Activated CD4-positive, alpha-beta T cell treated with anti-CD3 and anti-CD28 coated beads for 36 hours (primary cell): ENCODE results near the gene TBC1D10A. TPM values are rescaled to one million over a fixed set of nuclear protein-coding genes. Genes with fewer than 3 reads are reported as not detected.

ENCODE experiments used
- ATAC-seq: fragments of 200-7000 bp; cut with Tn5 transposase; one replicate; pipeline ENCODE4 v1.10.0; 2021; ENCODE audit warnings: mild to moderate bottlenecking, moderate library complexity
- CTCF ChIA-PET: fragments of 350-600 bp; sonication (Branson Sonifier 250); formaldehyde crosslinking; loops from one replicate; lab custom pipeline; 2021; ENCODE audit warnings: antibody characterized with exemption; lab: Charles Lee
- POLR2A ChIA-PET: fragments of 350-600 bp; sonication (Branson Sonifier 250); formaldehyde crosslinking; loops from one replicate; lab custom pipeline; 2021; ENCODE audit warnings: antibody characterized with exemption, inconsistent platforms; lab: Charles Lee
- DNase-seq: peaks from one replicate; pipeline ENCODE4 v3.0.0-alpha.2; 2020
- H3K27ac Mint-ChIP-seq: one replicate; pipeline ENCODE4 v1.8.0; 2021; ENCODE audit warnings: mixed read lengths
- H3K27me3 Mint-ChIP-seq: one replicate; pipeline ENCODE4 v1.8.0; 2021; ENCODE audit warnings: mixed read lengths
- H3K36me3 Mint-ChIP-seq: one replicate; pipeline ENCODE4 v1.8.0; 2021; ENCODE audit warnings: low read depth, mixed read lengths
- H3K4me1 Mint-ChIP-seq: one replicate; pipeline ENCODE4 v1.8.0; 2021; ENCODE audit warnings: mixed read lengths
- H3K4me3 Mint-ChIP-seq: one replicate; pipeline ENCODE4 v1.8.0; 2021; ENCODE audit warnings: mild to moderate bottlenecking, moderate library complexity, mixed read lengths
- H3K9me3 Mint-ChIP-seq: one replicate; pipeline ENCODE4 v1.8.0; 2021; ENCODE audit warnings: low read depth, mixed read lengths
- intact Hi-C, 2 experiments: fragments of 100-400 bp; cut with DNase I in 1 of 2; cut with micrococcal nuclease in 1 of 2; formaldehyde crosslinking; loops; one replicate each; pipeline versions ENCODE4 v1.14.2 to v1.15.1; 2022 to 2024; cut with DNase I, micrococcal nuclease
- total RNA-seq, 2 experiments: library from RNA; stranded (reverse); gene quantifications; one replicate each; pipeline ENCODE4 v1.2.3, GENCODE V29; 2021

TBC1D10A gene
- total RNA-seq: 10 to 100 TPM; 20.1 to 21.6 TPM

GRCh38 chr22:30326706-30327362 lies at the start of gene TBC1D10A:
TSS of gene TBC1D10A (minus strand) at chr22:30326941. CDS start at chr22:30326881, 60 bp downstream.
- intact Hi-C loops: loop anchor here (1.0 to 5.0 kb wide), 12 partner anchors 20 to 722 kb away; partner anchors contain the start of genes CASTOR1 (in 2 of the 2), RNF215 (in 2 of the 2), SF3A1 (in 2 of the 2) and ASCC2 (in 1 of the 2)
- ATAC-seq: peak; percentile 87

GRCh38 chr22:30375312-30375849 lies 48.6 kb upstream of the TBC1D10A start:
- no peak overlapping the region for H3K27ac Mint-ChIP-seq
- H3K27me3 Mint-ChIP-seq: no peaks in the 10 kb centered on the region
- no peaks in the 10 kb centered on the region for H3K9me3 Mint-ChIP-seq
- DNase-seq (no peak), ATAC-seq (no peak)
- intact Hi-C loops: no loop called here
- H3K4me1 Mint-ChIP-seq: no peaks in the 10 kb centered on the region
- ChIA-PET POLR2A (no interaction called here), CTCF (interaction anchor here (0.6 to 0.7 kb wide), 2 partner anchors 13 to 88 kb away, joined by 3 read pairs; no protein-coding TSS in a partner anchor)
- H3K36me3 Mint-ChIP-seq: no peaks in the 10 kb centered on the region
- H3K4me3 Mint-ChIP-seq: no peak overlapping the region

More at GRCh38 chr22:30326706-30327362, at the start of gene TBC1D10A:
- DNase-seq: peak; percentile 97
- no peaks in the 10 kb centered on the region for H3K27me3 Mint-ChIP-seq
- peak within 1 kb of the TSS; percentile 89 for H3K27ac Mint-ChIP-seq
- H3K4me1 Mint-ChIP-seq: peaks cover 45% of the 10 kb centered on the region
- H3K4me3 Mint-ChIP-seq: peak within 1 kb of the TSS; percentile 82
- ChIA-PET CTCF (interaction anchor here (0.6 to 5.1 kb wide), 10 partner anchors 8 to 91 kb away, joined by 3 to 45 read pairs (median 4); partner anchors contain the start of gene CASTOR1), POLR2A (interaction anchor here (0.6 to 1.8 kb wide), 10 partner anchors 9 to 489 kb away, joined by 3 to 6 read pairs (median 4); partner anchors contain the start of genes ASCC2, CCDC157, SEC14L2 and SF3A1)
- peaks cover 18% of the 10 kb centered on the region for H3K36me3 Mint-ChIP-seq
- no peaks in the 10 kb centered on the region for H3K9me3 Mint-ChIP-seq

GRCh38 chr22:30373331-30374325 lies 46.9 kb upstream of the TBC1D10A start:
- H3K9me3 Mint-ChIP-seq: no peaks in the 10 kb centered on the region
- no peak for DNase-seq
- no peak overlapping the region for H3K27ac Mint-ChIP-seq
- ChIA-PET CTCF (interaction anchor here (0.7 to 1.5 kb wide), 2 partner anchors 8 to 12 kb away, joined by 3 read pairs; no protein-coding TSS in a partner anchor), POLR2A (interaction anchor here (0.6 kb wide), 1 partner anchor 87 kb away, joined by 4 read pairs; no protein-coding TSS in a partner anchor)
- ATAC-seq: no peak
- intact Hi-C loops: no loop called here
- no peak overlapping the region for H3K4me3 Mint-ChIP-seq
- H3K36me3 Mint-ChIP-seq: no peaks in the 10 kb centered on the region
- H3K27me3 Mint-ChIP-seq: no peaks in the 10 kb centered on the region
- H3K4me1 Mint-ChIP-seq: no peaks in the 10 kb centered on the region

GRCh38 chr22:30372915-30373314 lies 46.2 kb upstream of the TBC1D10A start:
- intact Hi-C loops: no loop called here
- CTCF ChIA-PET: interaction anchor here (1.5 kb wide), 1 partner anchor 9 kb away, joined by 3 read pairs; no protein-coding TSS in a partner anchor
- no peak for ATAC-seq

GRCh38 chr22:30371981-30372380 lies 45.2 kb upstream of the TBC1D10A start:
- CTCF ChIA-PET: interaction anchor here (1.5 kb wide), 1 partner anchor 9 kb away, joined by 3 read pairs; no protein-coding TSS in a partner anchor
- H3K4me3 Mint-ChIP-seq: no peak overlapping the region
- H3K27ac Mint-ChIP-seq: no peak overlapping the region
- intact Hi-C loops: no loop called here
- no peaks in the 10 kb centered on the region for H3K36me3 Mint-ChIP-seq
- DNase-seq: no peak
- no peaks in the 10 kb centered on the region for H3K27me3 Mint-ChIP-seq
- POLR2A ChIA-PET: no interaction called here
- H3K9me3 Mint-ChIP-seq: no peaks in the 10 kb centered on the region
- no peaks in the 10 kb centered on the region for H3K4me1 Mint-ChIP-seq
- ATAC-seq: no peak

More at GRCh38 chr22:30372915-30373314, 46.2 kb upstream of the TBC1D10A start:
- H3K4me3 Mint-ChIP-seq: no peak overlapping the region
- no peak for DNase-seq
- POLR2A ChIA-PET: no interaction called here
- no peaks in the 10 kb centered on the region for H3K36me3 Mint-ChIP-seq
- no peaks in the 10 kb centered on the region for H3K27me3 Mint-ChIP-seq
- H3K9me3 Mint-ChIP-seq: no peaks in the 10 kb centered on the region
- no peaks in the 10 kb centered on the region for H3K4me1 Mint-ChIP-seq
- no peak overlapping the region for H3K27ac Mint-ChIP-seq

- intact Hi-C loops: no loop called here
- Mint-ChIP-seq H3K4me3 (no peak overlapping the region), H3K36me3 (no peaks in the 10 kb centered on the region), H3K4me1 (no peaks in the 10 kb centered on the region), H3K27me3 (no peaks in the 10 kb centered on the region), H3K27ac (no peak overlapping the region), H3K9me3 (no peaks in the 10 kb centered on the region)
- ChIA-PET CTCF (no interaction called here), POLR2A (no interaction called here)
- DNase-seq (no peak), ATAC-seq (no peak)
These were observed 44.6 kb upstream of the TBC1D10A start for GRCh38 chr22:30371321-30371720.

- H3K36me3 Mint-ChIP-seq: no peaks in the 10 kb centered on the region
- ATAC-seq (no peak), DNase-seq (no peak)
- H3K9me3 Mint-ChIP-seq: no peaks in the 10 kb centered on the region
- intact Hi-C loops: no loop called here
- H3K4me1 Mint-ChIP-seq: no peaks in the 10 kb centered on the region
- H3K27ac Mint-ChIP-seq: no peak overlapping the region
- CTCF ChIA-PET: no interaction called here
- POLR2A ChIA-PET: no interaction called here
- H3K27me3 Mint-ChIP-seq: no peaks in the 10 kb centered on the region
- no peak overlapping the region for H3K4me3 Mint-ChIP-seq
These were observed 44.0 kb upstream of the TBC1D10A start for GRCh38 chr22:30370641-30371230.

- H3K27ac Mint-ChIP-seq: no peak overlapping the region
- intact Hi-C loops: no loop called here
- H3K36me3 Mint-ChIP-seq: no peaks in the 10 kb centered on the region
- H3K4me1 Mint-ChIP-seq: no peaks in the 10 kb centered on the region
- ChIA-PET CTCF (interaction anchor here (0.5 to 1.4 kb wide), 7 partner anchors 11 to 105 kb away, joined by 3 to 9 read pairs (median 3); partner anchors contain the start of genes CCDC157 and SF3A1), POLR2A (interaction anchor here (0.7 kb wide), 1 partner anchor 184 kb away, joined by 4 read pairs; no protein-coding TSS in a partner anchor)
- no peak for DNase-seq
- no peaks in the 10 kb centered on the region for H3K27me3 Mint-ChIP-seq
- no peak for ATAC-seq
- no peak overlapping the region for H3K4me3 Mint-ChIP-seq
- H3K9me3 Mint-ChIP-seq: no peaks in the 10 kb centered on the region
These were observed 41.7 kb upstream of the TBC1D10A start for GRCh38 chr22:30368420-30368819.

GRCh38 chr22:30365891-30366290 lies 39.1 kb upstream of the TBC1D10A start:
- Mint-ChIP-seq H3K4me3 (no peak overlapping the region), H3K27ac (no peak overlapping the region), H3K4me1 (no peaks in the 10 kb centered on the region), H3K36me3 (no peaks in the 10 kb centered on the region), H3K27me3 (no peaks in the 10 kb centered on the region), H3K9me3 (no peaks in the 10 kb centered on the region)
- no peak for DNase-seq
- no peak for ATAC-seq
- CTCF ChIA-PET: interaction anchor here (0.9 kb wide), 1 partner anchor 59 kb away, joined by 3 read pairs; no protein-coding TSS in a partner anchor
- POLR2A ChIA-PET: interaction anchor here (0.6 kb wide), 1 partner anchor 77 kb away, joined by 3 read pairs; no protein-coding TSS in a partner anchor
- intact Hi-C loops: no loop called here

GRCh38 chr22:30362651-30363281 lies 36.0 kb upstream of the TBC1D10A start:
- intact Hi-C loops: no loop called here
- POLR2A ChIA-PET: no interaction called here
- no peaks in the 10 kb centered on the region for H3K9me3 Mint-ChIP-seq

More at GRCh38 chr22:30362651-30363281, 36.0 kb upstream of the TBC1D10A start:
- ATAC-seq: no peak
- DNase-seq: no peak
- H3K27me3 Mint-ChIP-seq: no peaks in the 10 kb centered on the region
- no peaks in the 10 kb centered on the region for H3K36me3 Mint-ChIP-seq
- CTCF ChIA-PET: interaction anchor here (0.5 to 0.7 kb wide), 3 partner anchors 12 to 820 kb away, joined by 3 read pairs; no protein-coding TSS in a partner anchor
- peaks cover 4% of the 10 kb centered on the region for H3K4me1 Mint-ChIP-seq
- no peak overlapping the region for H3K4me3 Mint-ChIP-seq
- H3K27ac Mint-ChIP-seq: no peak overlapping the region
